GM21723 (cell line): Measurements from ENCODE around the gene MCC.
A peak's percentile ranks its signal among the peaks of the same experiment; 100 is the strongest.

Experiments
- ATAC-seq: cut with Tn5 transposase; IDR thresholded peaks from one replicate; pipeline ENCODE4 v1.9.1; 2021; ENCODE audit warnings: mild to moderate bottlenecking, moderate library complexity; ENCODE audit not compliant: unreplicated experiment

Gene MCC

DNA sequence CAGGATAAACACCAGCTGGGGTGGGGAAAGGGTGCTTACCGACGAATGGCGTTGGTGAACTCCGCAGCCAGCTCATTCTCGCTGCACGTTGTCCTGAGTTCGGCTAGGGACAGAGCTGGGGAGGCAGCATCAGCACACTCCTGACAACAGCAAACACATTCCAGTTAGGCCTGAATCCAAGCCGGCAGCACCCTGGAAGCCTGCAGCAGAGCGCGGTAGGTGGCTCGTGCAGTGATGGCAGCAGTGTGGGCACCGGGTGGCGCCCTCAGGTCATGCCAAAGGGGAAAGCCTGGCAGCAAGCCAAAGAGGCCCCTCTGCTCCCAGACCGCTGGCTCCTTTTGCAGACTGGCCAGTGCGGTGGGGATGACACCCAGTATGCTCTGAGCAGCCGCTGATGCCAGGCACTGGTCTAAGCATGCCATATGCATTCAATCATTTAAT lies 444.7 kb downstream of the MCC start:
- no peak for ATAC-seq

DNA sequence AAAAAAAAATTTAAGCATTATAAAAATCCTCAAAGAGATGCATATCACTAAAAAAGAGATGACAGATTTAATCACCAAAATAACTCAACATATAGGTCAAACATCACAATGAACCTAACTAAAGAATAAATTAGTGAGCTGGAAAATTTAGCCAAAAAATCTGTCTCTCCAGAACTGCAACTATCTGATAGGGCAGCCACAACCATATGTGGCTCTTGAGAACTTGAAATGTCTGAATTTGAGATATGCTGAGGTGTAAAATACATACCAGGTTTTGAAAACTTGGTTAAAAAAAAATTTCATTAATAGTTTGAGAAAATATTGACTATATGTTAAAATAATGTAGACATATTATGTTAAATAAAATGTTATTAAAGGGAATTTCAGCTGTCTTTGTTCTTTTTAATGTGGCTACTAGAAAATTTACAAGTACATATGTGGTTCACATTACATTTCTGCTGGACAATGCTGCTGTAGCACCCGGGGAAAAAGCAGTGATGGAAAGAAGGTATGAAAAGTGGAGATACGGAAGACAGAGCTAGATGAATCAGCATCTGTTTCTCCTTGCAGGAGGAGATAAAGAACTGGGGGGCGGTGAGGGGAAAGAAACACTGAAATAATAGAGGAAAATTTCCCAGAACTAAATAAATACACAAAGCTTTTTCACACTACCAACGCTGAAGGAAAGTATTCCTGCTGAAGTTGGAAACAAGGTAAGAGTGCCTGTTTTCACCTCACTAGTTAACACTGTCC lies 445.6 kb downstream of the MCC start:
- ATAC-seq = no peak

DNA sequence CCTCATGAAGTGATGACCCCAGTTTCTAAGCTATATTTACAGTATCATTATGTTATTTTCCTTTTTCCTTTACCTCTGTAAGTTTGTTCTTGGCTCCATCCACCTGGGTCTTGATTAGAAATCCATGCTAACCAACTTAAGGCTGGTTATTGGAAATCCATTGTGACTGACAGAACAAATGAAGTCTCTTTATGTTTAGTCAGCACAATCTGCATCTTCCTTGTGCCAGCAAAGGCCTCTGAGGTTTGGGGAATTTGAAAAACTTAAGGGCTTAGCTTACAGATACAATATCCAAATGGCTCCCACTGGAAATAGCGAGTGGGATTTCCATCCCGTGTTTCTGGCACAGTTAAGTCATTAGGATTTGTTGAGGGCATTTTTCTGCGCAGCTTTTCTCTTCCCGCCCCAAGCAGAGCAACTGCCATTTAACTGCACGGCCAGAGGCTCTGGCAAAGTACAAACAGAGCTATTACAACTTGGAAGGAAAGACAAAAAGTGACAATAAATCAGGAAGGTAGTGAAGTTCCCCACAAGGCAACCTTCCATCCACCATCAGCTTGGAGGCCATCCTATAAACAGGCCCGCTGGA lies 447.5 kb downstream of the MCC start:
- ATAC-seq = no peak

DNA sequence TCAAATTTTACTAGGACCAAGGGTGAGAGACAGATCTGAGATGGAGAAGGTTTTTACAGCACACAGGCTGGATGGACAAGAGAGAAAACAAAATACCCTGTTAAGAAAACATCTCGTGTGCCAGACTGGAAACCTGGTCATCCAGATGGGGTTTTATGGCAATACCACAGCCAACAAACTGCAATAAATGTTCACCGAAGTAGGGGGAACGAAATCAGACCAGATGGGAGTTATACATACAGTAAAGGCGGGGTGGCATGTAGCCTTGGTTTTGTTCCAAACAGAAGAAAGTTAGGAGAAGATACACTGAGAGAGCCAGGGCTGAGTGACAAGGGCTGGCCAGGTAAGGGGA lies 448.3 kb downstream of the MCC start:
- ATAC-seq = no peak

DNA sequence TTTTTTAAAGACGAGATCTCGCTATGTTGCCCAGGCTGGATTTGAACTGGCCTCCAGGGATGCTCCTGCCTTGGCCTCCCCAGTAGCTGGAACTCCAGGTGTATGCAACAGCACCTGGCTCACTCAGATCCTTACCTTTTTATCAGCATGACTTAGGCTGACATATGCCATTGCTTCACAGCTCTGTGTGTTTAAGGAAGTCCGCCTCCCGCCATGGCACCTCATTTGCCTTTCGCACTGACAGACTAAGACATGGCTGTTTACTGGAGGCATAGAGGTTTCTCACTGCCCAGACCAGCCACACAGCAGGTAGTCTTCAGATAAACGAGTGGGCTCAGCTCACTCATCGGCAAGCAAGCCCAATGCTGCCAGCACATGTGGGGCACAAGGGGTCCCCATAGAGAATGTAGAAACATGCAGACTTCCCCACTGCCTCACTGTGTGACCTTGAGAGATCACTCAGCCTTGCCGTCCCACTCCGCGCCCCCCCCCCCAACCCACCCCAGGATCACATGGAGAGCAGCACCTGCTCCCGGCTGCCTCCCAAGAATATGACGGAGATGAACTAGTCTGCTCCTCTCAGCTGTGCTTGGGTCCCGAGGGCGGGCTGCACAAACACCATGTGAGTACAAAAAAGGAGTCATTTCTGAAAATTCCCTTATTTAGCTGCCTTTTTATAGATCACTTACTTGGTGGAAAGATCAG lies 448.9 kb downstream of the MCC start:
- ATAC-seq = no peak

- no peak for ATAC-seq
Observed at GRCh38 chr5:113038714-113039113, 449.5 kb downstream of the MCC start.

DNA sequence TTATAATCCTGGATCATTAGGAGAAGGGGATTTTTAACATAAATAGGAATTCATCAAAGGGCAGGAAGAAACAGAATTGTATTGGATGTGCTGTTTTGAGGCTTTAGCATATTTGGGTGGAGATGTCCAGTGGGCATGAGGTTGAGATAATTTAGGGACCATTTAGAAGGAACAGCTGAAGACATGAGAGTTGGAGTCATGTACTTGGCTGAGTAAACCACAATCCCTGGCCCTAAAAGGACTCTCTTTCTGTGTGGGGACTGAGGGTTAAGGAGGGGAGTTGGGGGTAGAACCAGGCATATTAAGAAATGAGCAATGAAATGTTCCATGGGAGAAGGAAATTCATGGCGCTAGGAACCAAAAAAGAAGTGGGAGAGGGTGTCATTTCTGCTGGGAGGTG lies 450.1 kb downstream of the MCC start:
- ATAC-seq = no peak

DNA sequence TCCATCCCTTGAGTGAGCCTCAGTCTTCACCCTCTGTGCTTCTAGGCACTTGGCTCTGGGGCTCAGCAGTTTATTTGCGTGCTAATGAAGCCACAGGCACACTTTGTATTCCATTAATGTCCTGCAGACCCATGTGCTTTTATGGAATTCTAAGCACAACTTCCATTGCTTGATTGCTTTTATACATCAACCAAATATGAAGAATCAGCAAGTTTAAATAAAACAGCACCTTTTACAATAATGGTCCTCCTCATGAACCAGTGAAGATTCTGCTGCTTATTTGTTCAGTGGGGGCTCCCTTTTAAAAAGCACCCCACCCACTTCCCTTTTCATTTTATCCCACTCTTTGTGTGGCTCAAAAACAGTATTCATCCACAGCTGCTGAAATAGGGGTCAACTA lies 451.4 kb downstream of the MCC start:
- ATAC-seq = no peak

DNA sequence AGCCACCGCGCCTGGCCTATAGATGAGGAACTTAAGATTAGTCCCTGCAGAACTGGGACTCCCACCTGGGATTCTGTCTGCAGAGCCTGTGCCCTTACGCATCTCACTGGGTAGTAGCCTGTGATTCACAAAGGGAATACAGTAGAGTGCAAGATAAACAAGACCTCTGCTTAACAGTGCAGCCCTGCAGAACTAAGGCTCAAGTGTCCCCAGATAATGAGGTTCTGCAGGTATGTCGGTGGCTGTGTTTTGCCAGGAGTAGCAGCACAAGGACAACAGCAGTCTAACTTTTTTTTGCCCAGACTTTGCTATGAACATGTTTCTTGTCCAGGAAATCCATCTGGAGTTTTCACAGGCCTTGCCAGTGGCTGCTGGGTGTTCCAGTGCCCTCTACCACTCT lies 451.9 kb downstream of the MCC start:
- no peak for ATAC-seq

- ATAC-seq = no peak
Observed at GRCh38 chr5:113035096-113035495, 453.2 kb downstream of the MCC start.

DNA sequence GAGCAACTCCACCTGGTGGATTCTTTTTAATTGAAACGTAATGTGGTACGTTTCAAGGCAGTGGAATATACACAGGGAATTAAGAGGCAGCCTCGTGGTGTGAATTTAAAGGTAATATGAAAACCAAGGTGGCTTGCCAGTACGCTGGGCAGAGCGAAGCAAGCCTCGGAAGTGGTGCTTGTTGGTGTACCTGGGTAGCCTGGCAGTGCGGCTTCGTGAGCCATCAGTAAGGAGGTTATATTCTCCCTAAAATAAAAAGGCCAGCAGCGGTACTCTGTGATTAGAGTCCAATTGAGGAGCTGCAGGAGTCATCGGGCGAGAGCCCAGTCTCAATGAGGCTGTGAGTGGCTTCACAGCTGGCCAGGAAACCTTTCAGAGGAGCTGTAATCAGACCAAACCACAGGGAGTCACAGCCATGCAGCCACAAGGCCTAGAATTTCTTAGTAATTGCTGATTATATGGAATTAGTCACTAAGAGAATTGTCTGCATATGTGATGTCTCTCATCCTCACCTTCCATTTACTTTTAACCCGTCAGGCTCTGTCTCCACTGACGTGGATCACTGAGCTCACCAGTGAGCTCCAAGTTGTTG lies 454.0 kb downstream of the MCC start:
- ATAC-seq = no peak

GRCh38 chr5:113031557-113031956 lies 456.7 kb downstream of the MCC start:
- no peak for ATAC-seq

DNA sequence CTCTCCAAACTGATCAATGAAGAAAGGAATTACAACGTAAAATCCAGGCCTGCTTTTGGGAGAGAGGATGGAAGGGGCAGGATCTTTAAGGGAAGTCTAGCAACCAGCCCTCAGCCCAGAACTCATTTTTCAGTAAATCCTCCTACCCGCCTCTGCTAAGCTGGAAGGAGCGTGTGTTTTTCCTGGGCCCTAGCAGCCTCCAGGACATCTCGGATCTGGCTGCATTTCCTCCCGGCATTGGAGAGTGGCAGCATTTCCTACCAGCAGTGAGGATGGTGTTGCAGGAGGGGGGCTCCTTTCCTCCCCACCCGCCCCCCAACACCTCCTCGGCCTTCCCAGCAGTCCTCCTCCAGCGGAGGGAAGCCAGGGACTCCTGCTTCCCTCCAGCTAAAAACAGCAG lies 457.1 kb downstream of the MCC start:
- no peak for ATAC-seq

GRCh38 chr5:113029614-113030013 lies 458.6 kb downstream of the MCC start:
- no peak for ATAC-seq

- ATAC-seq = no peak
Observed at GRCh38 chr5:113027431-113027830, 460.8 kb downstream of the MCC start.

GRCh38 chr5:113027015-113027414 lies 461.2 kb downstream of the MCC start:
- no peak for ATAC-seq

DNA sequence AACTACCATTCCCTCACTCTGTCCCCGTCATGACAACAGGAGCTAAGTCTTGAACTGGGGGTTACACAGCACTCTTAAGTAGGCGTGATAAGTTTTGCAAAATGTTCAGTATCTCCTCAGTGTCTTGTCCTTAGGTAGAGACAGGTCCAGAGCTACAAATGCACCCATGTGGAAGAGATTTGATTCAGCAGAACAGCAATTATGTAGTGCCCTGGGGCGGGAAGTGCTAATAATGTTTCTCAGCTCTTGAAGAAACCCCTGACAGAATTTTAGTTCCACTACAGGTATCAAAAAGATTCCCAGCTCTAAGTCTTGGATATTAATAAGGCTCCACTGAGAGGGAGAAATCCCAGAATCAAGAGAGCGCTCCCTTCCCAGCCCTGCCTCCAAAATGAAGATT lies 462.0 kb downstream of the MCC start:
- ATAC-seq = no peak

- ATAC-seq = no peak
Observed at GRCh38 chr5:113025596-113025995, 462.7 kb downstream of the MCC start.

GRCh38 chr5:113024076-113024697 lies 464.1 kb downstream of the MCC start:
- no peak for ATAC-seq

DNA sequence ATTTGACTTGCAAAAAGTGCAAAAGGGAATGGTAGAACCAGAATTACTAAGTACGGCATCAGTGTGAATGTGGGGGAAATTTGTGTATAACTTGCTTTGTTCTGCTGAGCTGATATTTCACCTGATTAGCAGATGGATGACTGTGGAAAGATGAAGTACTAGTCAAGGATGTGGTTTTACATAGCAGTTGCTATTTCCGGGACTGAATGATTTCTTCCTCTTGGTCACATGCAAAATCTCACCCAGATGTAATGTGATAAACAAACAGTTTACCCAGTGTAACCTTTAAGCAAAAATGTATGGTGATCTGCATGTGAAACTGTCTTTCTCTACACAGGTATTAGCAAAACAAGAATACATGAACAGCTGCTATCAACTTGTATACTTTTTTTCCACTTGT lies 465.6 kb downstream of the MCC start:
- peak; percentile 78 for ATAC-seq

DNA sequence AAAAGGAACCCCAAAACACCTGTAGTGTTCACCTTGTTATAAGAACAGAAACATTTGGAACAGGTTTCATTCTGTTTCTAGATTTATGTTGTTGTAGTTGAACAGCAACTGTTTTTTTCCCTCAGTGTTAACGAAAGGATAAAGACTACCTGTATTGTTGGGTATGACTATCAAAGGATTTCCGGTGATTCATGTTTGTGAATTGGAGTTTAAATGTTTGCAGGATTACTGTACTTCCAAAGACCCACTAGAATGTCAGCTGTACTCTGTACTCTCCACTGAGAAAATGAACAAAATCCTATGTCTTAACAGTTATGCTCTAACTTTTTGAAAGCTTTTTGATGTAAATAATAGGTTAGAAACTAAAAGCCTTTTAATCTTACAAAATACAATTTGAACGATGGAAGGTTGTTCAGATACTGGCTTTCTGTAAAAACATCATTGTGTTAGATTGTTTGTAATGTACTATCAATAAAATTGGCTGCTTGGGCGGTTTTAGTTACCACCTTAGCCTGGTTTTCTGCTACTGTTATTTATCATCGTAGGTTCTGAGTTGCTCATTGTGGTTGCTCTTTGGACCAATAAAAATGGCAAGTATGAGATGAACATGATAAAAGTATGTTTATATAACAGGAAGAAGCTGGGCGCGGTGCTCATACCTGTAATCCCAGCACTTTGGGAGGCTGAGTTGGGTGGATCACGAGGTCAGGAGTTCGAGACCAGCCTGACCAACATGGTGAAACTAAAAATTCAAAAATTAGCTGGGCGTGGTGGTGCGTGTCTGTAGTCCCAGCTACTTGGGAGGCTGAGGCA lies 467.6 kb downstream of the MCC start:
- ATAC-seq = no peak
